Keratinocyte (primary cell): ENCODE results near the gene FMN2.

Experiments
- CTCF ChIP-seq, 3 experiments: IDR thresholded peaks in 1 of 3; conservative IDR thresholded peaks in 1 of 3; optimal IDR thresholded peaks in 1 of 3; 2 replicates in 2 of 3; 3 replicates in 1 of 3; pipeline versions ENCODE3 to v1.5.1; 2011; ENCODE audit warnings: low read length in 3 of 3, mild to moderate bottlenecking in 3 of 3, moderate library complexity in 2 of 3, control low read depth in 1 of 3, inconsistent platforms in 1 of 3; ENCODE audit not compliant: insufficient read depth in 2 of 3; ENCODE audit errors: extremely low read depth in 1 of 3
- EZH2 ChIP-seq: IDR thresholded peaks from one replicate; pipeline ENCODE4 v1.6.1; 2012; ENCODE audit warnings: inconsistent platforms, mild to moderate bottlenecking, low read length, moderate library complexity

GRCh38 chr1:240468656-240469055 is 377.0 kb downstream of the FMN2 start:
- no peak for TF ChIP-seq CTCF (optimal IDR thresholded peaks at IDR 0.05 in 1 of 3, IDR thresholded peaks at IDR 0.05 in 1 of 3, conservative IDR thresholded peaks at IDR 0.05 in 1 of 3; ENCODE audit: extremely low read depth in 1 of 3, insufficient read depth in 2 of 3, low read length in 3 of 3)
- TF ChIP-seq EZH2: no peak
